T-helper 1 cell treated with Interleukin-12 subunit alpha and Interleukin-12 subunit beta and Interleukin-4 antibody, amounts not matched to agents 30 μg/mL and 1 μg/mL, for 36 hours (primary cell): ENCODE measurements around the gene MSI2.

Experiments used
- H3K27ac Mint-ChIP-seq: one replicate; pipeline ENCODE4 v1.8.0; 2021; ENCODE audit warnings: mild to moderate bottlenecking, mixed read lengths
- H3K27me3 Mint-ChIP-seq: one replicate; pipeline ENCODE4 v1.8.0; 2021; ENCODE audit warnings: low read depth, mixed read lengths
- H3K36me3 Mint-ChIP-seq: one replicate; pipeline ENCODE4 v1.8.0; 2021; ENCODE audit warnings: low read depth, mixed read lengths
- H3K4me1 Mint-ChIP-seq: one replicate; pipeline ENCODE4 v1.8.0; 2021; ENCODE audit warnings: low read depth, mixed read lengths
- H3K4me3 Mint-ChIP-seq: one replicate; pipeline ENCODE4 v1.8.0; 2021; ENCODE audit warnings: mild to moderate bottlenecking, moderate library complexity, mixed read lengths
- H3K9me3 Mint-ChIP-seq: one replicate; pipeline ENCODE4 v1.8.0; 2021; ENCODE audit warnings: mixed read lengths

Gene MSI2

DNA sequence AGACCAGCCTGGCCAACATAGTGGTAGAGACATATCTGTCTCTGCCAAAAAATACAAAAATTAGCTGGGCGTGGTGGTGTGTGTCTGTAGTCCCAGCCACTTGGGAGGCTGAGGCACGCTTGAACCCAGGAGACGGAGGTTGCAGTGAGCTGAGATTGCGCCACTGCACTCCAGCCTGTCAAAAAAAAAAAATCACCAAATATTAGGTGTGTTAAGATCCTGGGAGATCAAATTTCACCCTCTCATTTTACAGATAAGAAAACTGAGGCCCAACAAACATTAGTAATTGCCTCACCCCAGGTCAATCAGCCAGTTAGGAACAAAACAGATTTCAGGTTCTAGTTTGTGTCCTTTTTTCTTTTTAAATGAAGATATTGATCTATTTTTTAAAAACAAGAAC is 116.7 kb downstream of the MSI2 start:
- no peak overlapping the region for H3K4me3 Mint-ChIP-seq

GRCh38 chr17:57373756-57374155 is 117.4 kb downstream of the MSI2 start:
- no peak overlapping the region for H3K27ac Mint-ChIP-seq
- peaks cover 4% of the 10 kb centered on the region for H3K4me1 Mint-ChIP-seq
- no peak overlapping the region for H3K4me3 Mint-ChIP-seq
- H3K27me3 Mint-ChIP-seq = no peaks in the 10 kb centered on the region
- H3K9me3 Mint-ChIP-seq = peaks cover 4% of the 10 kb centered on the region
- peaks cover 26% of the 10 kb centered on the region for H3K36me3 Mint-ChIP-seq

More for the DNA sequence above, 116.7 kb downstream of the MSI2 start:
- H3K4me1 Mint-ChIP-seq = peaks cover 4% of the 10 kb centered on the region
- H3K27ac Mint-ChIP-seq = no peak overlapping the region
- peaks cover 4% of the 10 kb centered on the region for H3K9me3 Mint-ChIP-seq
- peaks cover 26% of the 10 kb centered on the region for H3K36me3 Mint-ChIP-seq
- H3K27me3 Mint-ChIP-seq = no peaks in the 10 kb centered on the region

GRCh38 chr17:57375040-57375769 is 118.9 kb downstream of the MSI2 start:
- H3K4me1 Mint-ChIP-seq = peaks cover 8% of the 10 kb centered on the region
- H3K9me3 Mint-ChIP-seq = peaks cover 4% of the 10 kb centered on the region
- no peaks in the 10 kb centered on the region for H3K27me3 Mint-ChIP-seq
- H3K36me3 Mint-ChIP-seq = peaks cover 31% of the 10 kb centered on the region
- no peak overlapping the region for H3K4me3 Mint-ChIP-seq
- H3K27ac Mint-ChIP-seq = no peak overlapping the region

DNA sequence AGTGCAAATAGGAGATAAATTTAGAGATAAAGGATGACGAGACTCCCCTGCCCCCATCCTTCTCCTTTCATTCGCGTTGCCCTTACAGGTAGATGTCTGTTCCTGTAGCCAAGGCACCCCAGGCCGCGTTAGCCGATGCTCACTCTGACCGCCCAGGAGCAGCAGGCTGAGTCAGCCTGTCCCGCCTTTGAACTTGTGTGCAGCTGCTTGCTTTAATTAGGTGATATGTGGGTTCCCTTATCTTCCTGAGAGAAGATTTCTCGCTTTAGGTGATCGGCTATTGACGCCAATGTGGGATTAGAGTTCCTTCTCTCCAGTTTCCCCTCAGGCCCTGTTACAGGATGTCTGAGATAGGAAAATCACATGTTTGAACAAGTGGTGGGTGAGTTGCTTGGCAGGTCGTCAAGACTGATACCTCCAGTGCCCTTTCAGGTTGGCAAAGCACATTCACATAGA is 119.5 kb downstream of the MSI2 start:
- Mint-ChIP-seq H3K4me3 (no peak overlapping the region), H3K36me3 (peaks cover 31% of the 10 kb centered on the region), H3K9me3 (peaks cover 4% of the 10 kb centered on the region), H3K4me1 (peaks cover 8% of the 10 kb centered on the region), H3K27me3 (no peaks in the 10 kb centered on the region), H3K27ac (no peak overlapping the region)

DNA sequence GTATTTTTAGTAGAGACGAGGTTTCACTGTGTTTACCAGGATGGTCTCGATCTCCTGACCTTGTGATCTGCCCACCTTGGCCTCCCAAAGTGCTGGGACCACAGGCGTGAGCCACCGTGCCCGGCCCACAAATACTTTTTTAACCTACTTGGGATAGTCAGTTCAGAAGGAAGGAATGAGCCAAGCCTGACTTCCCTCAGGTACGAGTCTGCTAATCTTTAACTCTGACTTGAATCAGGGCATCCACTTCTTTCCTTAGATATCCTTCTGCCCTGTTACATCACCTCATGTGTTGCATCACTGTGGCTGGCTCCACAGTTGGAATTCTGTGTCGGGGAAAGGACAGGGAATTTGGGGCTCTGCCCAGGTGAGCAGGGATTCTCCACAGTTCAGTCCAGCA is 120.8 kb downstream of the MSI2 start:
- Mint-ChIP-seq H3K9me3 (peaks cover 4% of the 10 kb centered on the region), H3K27me3 (no peaks in the 10 kb centered on the region), H3K4me1 (peaks cover 11% of the 10 kb centered on the region), H3K27ac (no peak overlapping the region), H3K36me3 (peaks cover 30% of the 10 kb centered on the region), H3K4me3 (no peak overlapping the region)

DNA sequence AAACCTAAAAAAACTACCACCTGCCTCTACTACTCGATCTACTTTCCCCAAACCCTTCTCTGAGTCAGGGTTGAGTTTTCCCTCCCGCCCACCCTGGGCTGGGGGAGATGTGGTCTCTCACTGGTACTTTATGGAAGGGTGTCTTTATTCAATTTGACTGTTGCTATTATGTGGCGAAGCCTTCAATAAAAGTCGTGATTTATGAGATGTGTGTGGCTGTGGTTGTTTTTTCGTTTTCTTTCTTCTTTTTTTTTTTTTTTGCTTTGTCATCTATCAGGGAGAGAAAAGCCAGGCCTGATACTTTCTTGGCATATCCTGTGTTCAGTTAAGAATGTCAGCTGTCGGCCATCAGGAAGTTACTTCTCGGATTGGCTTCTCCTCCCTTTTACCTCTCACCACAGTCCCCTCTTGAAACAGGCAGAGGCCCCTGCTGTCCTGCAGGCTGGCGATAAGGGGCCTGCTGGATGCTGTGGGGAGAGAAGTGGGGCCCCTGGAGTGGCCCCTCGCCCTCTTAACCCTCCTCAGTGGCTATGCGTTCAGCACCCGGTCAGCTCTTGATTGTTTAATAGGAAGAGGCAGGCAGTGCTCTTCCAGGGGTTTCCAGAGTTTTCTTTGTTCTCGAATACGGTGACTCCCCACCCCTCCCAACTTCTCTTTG is 123.0 kb downstream of the MSI2 start:
- Mint-ChIP-seq H3K36me3 (peaks cover 23% of the 10 kb centered on the region), H3K4me1 (peaks cover 17% of the 10 kb centered on the region), H3K4me3 (no peak overlapping the region), H3K9me3 (peaks cover under 1% of the 10 kb centered on the region), H3K27me3 (no peaks in the 10 kb centered on the region), H3K27ac (no peak overlapping the region)

DNA sequence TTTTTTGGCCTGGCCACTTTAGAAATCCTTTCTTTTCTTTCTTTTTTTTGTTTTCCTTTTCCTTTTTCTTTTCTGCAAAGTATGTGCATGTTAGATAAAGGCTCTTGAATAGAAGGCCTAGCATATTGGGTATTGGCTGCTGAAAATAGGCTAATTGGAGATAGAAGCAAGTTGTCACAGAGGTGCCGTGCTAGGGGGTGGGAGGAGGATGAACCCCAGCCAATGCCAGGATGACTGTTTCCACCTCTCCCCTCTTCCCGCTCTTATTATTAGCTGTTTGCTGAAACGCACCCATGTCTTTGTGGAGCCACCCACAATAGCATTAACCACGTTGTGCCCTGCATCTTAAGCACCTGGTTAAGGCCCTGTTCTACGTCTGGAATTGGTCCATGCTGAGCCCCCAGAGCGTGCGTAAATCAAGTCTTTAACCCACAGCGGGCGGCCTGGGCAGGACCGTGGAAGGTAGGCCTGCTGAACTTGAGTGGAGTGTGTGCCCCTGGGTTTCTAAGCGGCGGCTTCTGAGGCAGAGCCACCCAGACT is 123.6 kb downstream of the MSI2 start:
- H3K9me3 Mint-ChIP-seq = peaks cover 6% of the 10 kb centered on the region
- H3K27ac Mint-ChIP-seq = no peak overlapping the region
- H3K4me1 Mint-ChIP-seq = peaks cover 20% of the 10 kb centered on the region
- no peak overlapping the region for H3K4me3 Mint-ChIP-seq
- no peaks in the 10 kb centered on the region for H3K27me3 Mint-ChIP-seq
- H3K36me3 Mint-ChIP-seq = peaks cover 25% of the 10 kb centered on the region

DNA sequence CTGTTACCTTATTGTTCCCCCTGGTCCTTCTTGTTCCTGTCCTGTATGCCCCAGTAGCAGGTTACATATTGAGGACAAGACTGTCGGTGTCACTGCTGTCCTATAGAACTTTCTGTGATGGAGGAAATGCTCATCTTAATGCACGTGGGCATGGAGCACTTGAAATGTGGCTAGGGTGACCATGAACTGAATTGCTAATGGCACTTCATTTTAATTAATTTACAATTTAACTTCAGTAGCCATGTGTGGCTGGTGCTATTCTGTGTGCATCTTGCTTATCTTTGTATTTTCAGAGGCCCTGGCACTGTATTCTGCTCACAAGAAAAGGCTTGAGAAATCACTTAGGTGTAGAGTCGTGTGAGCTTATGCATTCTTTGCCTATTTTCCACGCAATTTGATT is 125.2 kb downstream of the MSI2 start:
- peaks cover 32% of the 10 kb centered on the region for H3K36me3 Mint-ChIP-seq
- no peaks in the 10 kb centered on the region for H3K27me3 Mint-ChIP-seq
- H3K4me3 Mint-ChIP-seq = no peak overlapping the region
- H3K27ac Mint-ChIP-seq = peak overlapping the region; percentile 37
- H3K9me3 Mint-ChIP-seq = peaks cover 18% of the 10 kb centered on the region
- peaks cover 20% of the 10 kb centered on the region for H3K4me1 Mint-ChIP-seq

DNA sequence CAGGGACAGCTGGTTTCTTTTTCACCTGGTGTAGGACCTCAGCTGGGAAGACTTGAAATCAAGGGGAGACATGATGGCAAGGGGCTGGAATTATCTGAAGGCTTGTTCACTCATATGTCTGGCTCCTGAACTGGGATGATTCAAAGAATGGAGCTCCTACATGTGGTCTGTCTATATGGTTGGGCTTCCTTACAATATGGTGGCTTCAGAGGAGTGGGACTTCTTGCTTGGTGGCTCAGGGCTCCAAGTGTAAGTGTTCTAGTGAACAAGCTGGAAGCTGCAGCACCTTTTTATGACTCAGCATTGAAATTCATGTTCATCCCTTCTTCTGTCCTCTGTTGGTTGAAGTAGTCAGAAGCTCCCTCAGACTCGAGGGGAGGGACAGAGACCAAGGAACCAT is 127.9 kb downstream of the MSI2 start:
- H3K4me3 Mint-ChIP-seq = no peak overlapping the region
- peaks cover 44% of the 10 kb centered on the region for H3K36me3 Mint-ChIP-seq
- peak overlapping the region; percentile 4 for H3K27ac Mint-ChIP-seq
- H3K9me3 Mint-ChIP-seq = peaks cover 27% of the 10 kb centered on the region
- no peaks in the 10 kb centered on the region for H3K27me3 Mint-ChIP-seq
- peaks cover 23% of the 10 kb centered on the region for H3K4me1 Mint-ChIP-seq

DNA sequence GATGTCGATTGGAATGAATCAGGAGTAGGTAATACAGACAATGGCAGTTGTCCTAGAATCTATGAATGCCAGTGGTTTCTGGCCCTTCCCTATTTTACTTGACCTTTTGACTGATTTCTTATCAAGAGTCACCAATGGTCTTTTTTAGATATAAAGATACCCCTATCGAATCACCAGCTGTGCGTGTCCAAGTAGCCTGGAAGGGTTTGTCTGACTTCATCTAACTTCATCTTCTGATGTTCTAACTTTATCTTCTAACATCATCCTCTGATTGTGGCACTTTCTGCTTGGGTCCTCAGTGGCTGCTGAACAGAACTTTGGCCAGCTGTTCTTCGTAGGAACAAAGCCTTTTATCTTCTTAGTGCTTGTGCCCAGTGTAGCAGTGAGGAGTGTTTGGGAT is 129.7 kb downstream of the MSI2 start:
- H3K4me1 Mint-ChIP-seq = peaks cover 22% of the 10 kb centered on the region

GRCh38 chr17:57387575-57387974 is 131.3 kb downstream of the MSI2 start:
- no peaks in the 10 kb centered on the region for H3K27me3 Mint-ChIP-seq
- H3K36me3 Mint-ChIP-seq = peaks cover 55% of the 10 kb centered on the region
- H3K9me3 Mint-ChIP-seq = peaks cover 32% of the 10 kb centered on the region
- peaks cover 16% of the 10 kb centered on the region for H3K4me1 Mint-ChIP-seq
- no peak overlapping the region for H3K27ac Mint-ChIP-seq
- H3K4me3 Mint-ChIP-seq = no peak overlapping the region

More for the DNA sequence above, 129.7 kb downstream of the MSI2 start:
- no peaks in the 10 kb centered on the region for H3K27me3 Mint-ChIP-seq
- no peak overlapping the region for H3K4me3 Mint-ChIP-seq
- H3K36me3 Mint-ChIP-seq = peaks cover 50% of the 10 kb centered on the region
- H3K27ac Mint-ChIP-seq = no peak overlapping the region
- peaks cover 28% of the 10 kb centered on the region for H3K9me3 Mint-ChIP-seq

- Mint-ChIP-seq H3K27me3 (no peaks in the 10 kb centered on the region), H3K4me1 (peaks cover 13% of the 10 kb centered on the region), H3K9me3 (peaks cover 39% of the 10 kb centered on the region), H3K36me3 (peaks cover 57% of the 10 kb centered on the region), H3K27ac (no peak overlapping the region), H3K4me3 (no peak overlapping the region)
Measured at GRCh38 chr17:57388131-57388725, 131.9 kb downstream of the MSI2 start.

DNA sequence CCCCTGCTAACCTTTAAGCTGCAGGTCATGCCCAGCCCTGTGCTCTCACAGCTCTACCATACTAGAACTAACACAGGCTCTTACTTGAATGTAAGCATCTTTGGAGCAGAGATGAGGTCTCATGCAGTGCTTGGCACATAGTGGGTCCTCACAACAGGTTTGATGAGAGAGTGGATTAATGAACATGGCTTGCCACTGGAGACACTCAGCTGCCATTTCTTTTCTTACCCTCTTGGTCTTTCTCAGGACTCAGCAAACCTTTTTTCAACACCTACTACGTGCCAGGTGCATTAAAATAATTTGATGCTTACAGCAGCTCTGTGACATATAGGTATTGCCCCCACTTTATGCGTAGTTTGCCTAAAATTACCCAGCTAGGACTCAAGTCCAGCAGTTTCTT is 133.2 kb downstream of the MSI2 start:
- Mint-ChIP-seq H3K27ac (no peak overlapping the region), H3K4me1 (peaks cover 13% of the 10 kb centered on the region), H3K9me3 (peaks cover 48% of the 10 kb centered on the region), H3K4me3 (no peak overlapping the region), H3K27me3 (no peaks in the 10 kb centered on the region), H3K36me3 (peaks cover 55% of the 10 kb centered on the region)

GRCh38 chr17:57391076-57391825 is 134.9 kb downstream of the MSI2 start:
- H3K27ac Mint-ChIP-seq = no peak overlapping the region
- no peak overlapping the region for H3K4me3 Mint-ChIP-seq
- peaks cover 31% of the 10 kb centered on the region for H3K9me3 Mint-ChIP-seq
- peaks cover 47% of the 10 kb centered on the region for H3K36me3 Mint-ChIP-seq
- H3K4me1 Mint-ChIP-seq = peaks cover 19% of the 10 kb centered on the region
- H3K27me3 Mint-ChIP-seq = no peaks in the 10 kb centered on the region
